HFF-Myc (cell line): ENCODE data around the gene IQGAP2.
A peak's percentile ranks its signal among the peaks of the same experiment; 100 is the strongest.

Experiments used
- DNase-seq: peaks from one replicate; pipeline ENCODE4 v3.0.0-alpha.2; 2011; ENCODE audit warnings: low read depth; ENCODE audit errors: extremely low read depth
- H3K4me3 ChIP-seq: replicated peaks from 2 replicates; pipeline ENCODE4 v1.5.1; 2011; ENCODE audit warnings: low read depth, mild to moderate bottlenecking, control low read depth, low read length
- TF ChIP-seq, protein P1 (sequence below): IDR thresholded peaks from 2 replicates; pipeline ENCODE4 v1.5.1; 2012; ENCODE audit warnings: mild to moderate bottlenecking, low read depth, low read length, control low read depth; ENCODE audit errors: missing control alignments

IQGAP2 gene

DNA sequence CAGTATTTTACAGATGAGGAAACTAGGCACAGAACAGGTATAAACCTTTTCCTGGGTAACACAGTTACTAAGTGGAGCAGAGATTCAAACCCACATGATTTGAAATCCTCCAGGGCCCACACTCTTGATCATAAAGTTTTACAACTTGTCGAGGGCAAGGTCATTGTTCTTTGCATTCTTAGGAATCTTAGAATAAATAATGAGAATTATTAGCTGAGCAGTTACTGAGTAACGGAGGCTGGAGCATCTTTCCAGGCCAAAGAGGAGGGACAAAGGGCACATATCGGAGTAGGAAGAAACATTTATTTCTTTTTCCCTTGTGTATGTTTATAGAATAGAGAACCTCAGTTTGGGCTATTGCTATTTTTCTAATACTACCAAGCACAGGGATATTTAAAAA lies 285.8 kb downstream of the IQGAP2 start:
- no peak for DNase-seq
- H3K4me3 ChIP-seq, result no peak overlapping the region
- TF ChIP-seq, protein P1, sequence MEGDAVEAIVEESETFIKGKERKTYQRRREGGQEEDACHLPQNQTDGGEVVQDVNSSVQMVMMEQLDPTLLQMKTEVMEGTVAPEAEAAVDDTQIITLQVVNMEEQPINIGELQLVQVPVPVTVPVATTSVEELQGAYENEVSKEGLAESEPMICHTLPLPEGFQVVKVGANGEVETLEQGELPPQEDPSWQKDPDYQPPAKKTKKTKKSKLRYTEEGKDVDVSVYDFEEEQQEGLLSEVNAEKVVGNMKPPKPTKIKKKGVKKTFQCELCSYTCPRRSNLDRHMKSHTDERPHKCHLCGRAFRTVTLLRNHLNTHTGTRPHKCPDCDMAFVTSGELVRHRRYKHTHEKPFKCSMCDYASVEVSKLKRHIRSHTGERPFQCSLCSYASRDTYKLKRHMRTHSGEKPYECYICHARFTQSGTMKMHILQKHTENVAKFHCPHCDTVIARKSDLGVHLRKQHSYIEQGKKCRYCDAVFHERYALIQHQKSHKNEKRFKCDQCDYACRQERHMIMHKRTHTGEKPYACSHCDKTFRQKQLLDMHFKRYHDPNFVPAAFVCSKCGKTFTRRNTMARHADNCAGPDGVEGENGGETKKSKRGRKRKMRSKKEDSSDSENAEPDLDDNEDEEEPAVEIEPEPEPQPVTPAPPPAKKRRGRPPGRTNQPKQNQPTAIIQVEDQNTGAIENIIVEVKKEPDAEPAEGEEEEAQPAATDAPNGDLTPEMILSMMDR, result no peak

DNA sequence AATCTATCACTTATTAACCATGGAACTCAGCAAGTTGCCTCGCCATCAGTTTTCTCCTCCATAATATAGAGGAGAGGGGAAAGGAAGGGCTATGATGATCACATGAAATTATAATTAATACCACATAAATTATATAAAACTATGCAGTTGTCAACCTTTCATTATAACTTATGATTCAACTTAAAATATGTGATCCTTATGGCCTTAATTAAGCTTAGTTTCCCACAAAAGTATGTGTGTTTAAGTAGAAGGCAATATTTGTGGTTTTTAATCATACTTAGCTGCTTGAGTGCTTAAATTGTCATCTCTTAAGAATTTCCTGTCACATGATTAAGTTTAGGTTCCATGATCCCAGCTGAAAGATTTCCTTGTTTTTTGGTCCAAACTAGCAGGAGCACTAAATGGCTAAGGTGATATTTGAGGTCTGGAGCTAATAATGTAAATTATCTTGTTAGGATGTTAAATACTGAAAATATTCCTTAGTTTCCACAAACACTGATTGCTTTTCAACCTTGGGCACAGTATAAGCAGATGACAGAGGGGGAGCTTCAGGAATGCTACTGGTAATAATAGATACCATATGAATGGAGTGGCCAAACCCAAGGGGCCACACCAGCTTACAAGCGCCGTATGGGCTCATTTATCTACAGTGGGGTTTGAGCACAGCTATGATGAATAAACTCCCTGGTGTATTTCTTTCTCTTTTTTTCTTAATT lies 286.4 kb downstream of the IQGAP2 start:
- DNase-seq, result peak; percentile 96
- H3K4me3 ChIP-seq, result no peak overlapping the region
- TF ChIP-seq, protein P1, result no peak

DNA sequence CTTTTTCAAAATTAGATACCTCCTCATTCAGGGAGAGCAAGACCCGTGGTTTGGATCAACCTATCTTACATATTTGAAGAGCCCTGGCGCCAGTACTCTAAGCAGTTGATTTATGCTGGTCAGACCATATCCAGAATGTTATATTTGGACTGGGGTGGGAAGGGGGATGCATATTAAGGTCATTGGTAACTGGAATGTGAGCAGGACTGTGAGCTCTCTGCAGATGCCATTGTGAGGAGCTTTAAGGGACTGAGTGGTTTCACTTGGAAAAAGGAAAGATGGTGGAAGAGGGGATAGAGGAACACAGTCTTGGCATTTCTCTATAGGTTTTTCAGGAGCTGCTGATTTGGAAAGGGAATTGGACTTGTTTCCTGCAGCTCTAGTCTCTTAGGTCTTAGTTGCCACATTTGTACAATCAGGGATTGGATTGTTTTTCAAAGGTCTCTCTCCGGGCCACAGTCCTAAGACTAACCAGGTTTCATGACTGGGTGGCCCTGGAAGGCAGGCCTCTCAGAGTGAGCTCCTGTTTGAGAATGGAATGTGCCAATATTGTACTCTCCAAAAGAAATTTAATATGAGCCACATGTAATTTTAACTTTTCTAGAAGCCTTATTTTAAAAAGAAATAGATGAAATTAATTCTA lies 287.1 kb downstream of the IQGAP2 start:
- TF ChIP-seq, protein P1, result no peak
- DNase-seq, result no peak
- H3K4me3 ChIP-seq, result no peak overlapping the region

DNA sequence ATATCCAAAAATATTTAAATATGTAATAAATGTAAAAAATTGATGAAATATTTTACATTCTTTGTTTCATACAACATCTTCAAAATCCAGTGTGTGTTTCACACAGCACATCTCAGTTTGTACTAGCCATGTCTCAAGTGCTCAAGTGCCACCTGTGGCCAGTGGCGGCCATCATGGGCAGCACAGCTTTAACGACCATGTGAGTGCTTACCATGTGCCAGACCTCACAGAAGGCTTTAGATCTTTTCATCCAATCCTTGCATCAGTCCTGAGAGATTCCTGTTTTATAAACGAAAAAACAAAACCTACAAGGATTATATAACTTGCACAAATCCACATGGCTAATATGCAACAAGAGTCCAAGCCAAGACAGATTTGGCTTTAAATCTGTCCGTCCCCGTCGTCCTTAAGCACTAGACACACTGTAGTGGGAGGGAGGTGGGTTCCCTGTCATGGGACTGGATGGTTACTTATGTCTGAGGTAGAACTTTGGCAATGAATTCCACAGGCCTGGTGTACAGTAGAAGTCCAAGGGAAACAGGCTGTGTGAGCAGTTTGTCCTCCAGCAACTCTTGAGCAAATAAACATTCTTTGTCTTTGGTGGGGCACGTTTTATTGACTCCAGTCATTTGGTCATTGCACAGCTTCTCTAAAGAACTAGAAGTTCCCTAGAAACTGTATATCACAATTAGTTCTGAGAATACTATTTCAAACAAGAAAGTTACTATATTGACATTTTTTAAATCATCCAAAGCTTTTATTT lies 287.8 kb downstream of the IQGAP2 start:
- no peak overlapping the region for H3K4me3 ChIP-seq
- TF ChIP-seq, protein P1, result no peak
- no peak for DNase-seq

DNA sequence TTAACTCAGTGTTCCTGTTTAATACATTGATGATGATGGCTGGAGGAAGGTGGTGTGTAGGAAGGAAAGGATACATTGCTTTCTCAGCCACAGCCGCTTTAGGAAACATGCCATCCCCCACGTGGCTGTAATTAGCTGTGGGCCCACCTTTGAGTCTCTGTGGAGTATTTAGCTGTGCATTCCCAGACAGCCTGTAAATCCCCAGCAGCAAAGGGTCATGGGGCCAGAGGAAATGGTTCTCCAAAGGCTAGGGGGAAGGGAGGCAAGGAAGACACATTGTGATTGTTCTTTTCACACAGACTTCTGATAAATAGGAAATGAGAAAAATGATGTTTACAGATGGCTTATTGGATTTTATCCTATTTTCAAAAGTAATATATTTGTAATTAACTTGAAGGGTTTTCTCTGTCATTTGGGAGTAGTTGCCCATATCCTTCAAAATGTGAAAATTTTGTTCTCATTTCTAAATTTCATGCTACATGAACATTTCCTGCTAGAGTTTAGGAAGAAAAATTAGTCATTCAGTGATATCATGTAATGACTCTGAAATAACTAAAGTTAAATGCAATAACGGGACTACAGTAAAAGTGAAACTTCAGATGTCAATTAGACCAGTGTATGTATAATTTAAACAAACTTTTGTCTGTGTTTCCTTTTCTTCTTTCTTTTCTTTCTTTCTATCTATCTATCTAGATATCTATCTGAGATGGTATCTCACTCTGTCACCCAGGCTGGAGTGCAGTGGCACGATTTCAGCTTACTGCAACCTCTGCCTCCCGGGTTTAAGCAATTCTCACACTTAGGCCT lies 288.6 kb downstream of the IQGAP2 start:
- TF ChIP-seq, protein P1, result no peak
- H3K4me3 ChIP-seq, result no peak overlapping the region
- DNase-seq, result peak; percentile 73

DNA sequence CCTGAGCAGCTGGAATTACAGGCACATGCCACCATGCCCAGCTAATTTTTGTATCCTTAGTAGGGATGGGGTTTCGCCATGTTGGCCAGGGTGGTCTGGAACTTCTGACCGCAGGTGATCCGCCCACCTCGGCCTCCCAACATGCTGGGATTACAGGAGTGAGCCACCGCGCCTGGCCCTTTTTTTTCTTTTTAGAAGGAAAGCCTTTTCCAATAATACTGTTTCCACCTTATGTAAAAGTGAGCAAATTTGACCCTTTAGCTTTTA lies 289.1 kb downstream of the IQGAP2 start:
- TF ChIP-seq, protein P1, result no peak
- no peak for DNase-seq
- H3K4me3 ChIP-seq, result no peak overlapping the region
